Measurements from ENCODE around the gene SCMH1.

- TF ChIP-seq CTCF (IDR thresholded peaks at IDR 0.05; ENCODE audit: poor library complexity) (no peak), EZH2 (IDR thresholded peaks at IDR 0.05; ENCODE audit: borderline replicate concordance) (no peak), EZH2phosphoT487 (IDR thresholded peaks at IDR 0.05; ENCODE audit: low read depth, severe bottlenecking, unreplicated experiment) (no peak)
Observed at GRCh38 chr1:41072051-41072450, 170.1 kb downstream of the SCMH1 start.

All from hepatocyte (in vitro differentiated cells).